HG03045 (cell line): ENCODE data around the gene JMJD7.
"Not testable (repeated sequence)": the region's sequence is repeated elsewhere in the genome, so short reads cannot be mapped to it uniquely, and the experiment has no call there.

Experiments
- ATAC-seq: cut with Tn5 transposase; IDR thresholded peaks from one replicate; pipeline ENCODE4 v1.9.1; 2021; ENCODE audit warnings: mild to moderate bottlenecking, moderate library complexity; ENCODE audit not compliant: unreplicated experiment

Gene JMJD7

GRCh38 chr15:41821831-41822230, 6.1 kb upstream of the JMJD7 start:
- no peak for ATAC-seq

GRCh38 chr15:41822471-41822870, 5.4 kb upstream of the JMJD7 start:
- ATAC-seq, result no peak

DNA sequence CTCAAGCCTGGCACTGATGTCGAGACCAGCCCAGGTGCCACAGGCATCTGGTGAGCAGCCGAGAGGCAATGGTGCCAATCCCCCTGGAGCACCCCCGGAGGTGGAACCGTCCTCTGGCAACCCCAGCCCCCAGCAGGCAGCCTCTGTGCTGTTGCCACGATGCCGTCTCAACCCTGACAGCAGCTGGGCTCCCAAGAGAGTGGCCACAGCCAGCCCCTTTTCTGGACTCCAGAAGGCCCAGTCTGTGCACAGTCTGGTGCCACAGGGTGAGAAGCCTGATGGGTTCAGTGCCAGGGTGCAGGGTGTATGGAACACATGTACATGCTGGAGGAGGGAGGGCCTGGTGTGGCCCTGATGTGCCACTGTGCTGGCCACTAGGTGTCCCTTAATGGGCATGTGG, 4.9 kb upstream of the JMJD7 start:
- ATAC-seq, result no peak

GRCh38 chr15:41823502-41823901, 4.4 kb upstream of the JMJD7 start:
- no peak for ATAC-seq

DNA sequence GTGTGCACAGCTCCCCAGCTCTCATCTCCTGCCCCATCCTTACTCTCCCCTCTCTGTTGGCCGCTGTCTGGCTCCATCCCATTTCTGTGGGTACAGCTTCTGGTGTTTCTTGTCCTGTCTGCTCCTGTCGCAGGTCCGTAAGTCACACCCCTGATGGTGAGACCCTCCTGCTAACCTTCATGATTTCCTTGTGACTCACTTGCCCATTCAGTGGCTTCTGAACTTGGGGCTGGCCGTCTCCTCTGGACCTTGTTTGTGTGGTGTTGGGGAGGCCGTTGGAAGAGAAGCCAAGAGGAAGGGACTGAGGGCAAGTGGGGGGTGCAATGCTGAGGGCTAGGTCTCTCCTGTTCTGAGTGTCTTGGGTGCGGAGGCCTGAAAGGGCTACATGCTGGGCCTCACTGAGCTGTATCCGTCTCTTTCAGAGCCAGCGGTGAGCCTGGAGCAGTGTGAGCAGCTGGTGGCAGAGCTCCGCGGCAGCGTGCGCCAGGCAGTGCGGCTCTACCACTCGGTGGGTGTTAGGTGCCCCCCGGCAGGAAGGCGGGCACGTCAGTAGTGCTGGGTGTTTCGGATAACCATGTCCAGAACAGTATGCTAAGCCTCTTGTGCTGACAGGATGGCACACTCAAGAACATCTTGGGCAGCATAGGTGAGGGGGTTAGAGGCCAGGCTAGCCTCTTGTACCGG, 3.7 kb upstream of the JMJD7 start:
- no peak for ATAC-seq

DNA sequence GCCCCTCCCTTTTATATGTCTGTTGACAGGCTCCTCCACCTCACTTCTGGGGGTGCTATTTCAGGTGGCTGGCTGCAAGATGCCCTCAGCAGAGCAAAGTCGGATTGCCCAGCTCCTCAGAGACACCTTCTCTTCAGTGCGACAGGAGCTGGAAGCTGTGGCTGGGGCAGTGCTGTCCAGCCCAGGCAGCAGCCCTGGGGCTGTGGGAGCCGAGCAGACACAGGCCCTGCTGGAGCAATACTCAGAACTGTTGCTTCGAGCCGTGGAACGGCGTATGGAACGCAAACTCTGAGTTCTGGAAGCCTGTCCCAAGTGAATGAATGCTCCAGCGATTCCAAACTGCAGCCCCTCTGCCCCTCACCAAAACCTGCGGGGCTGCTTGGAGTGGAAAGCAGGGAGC, 2.7 kb upstream of the JMJD7 start:
- no peak for ATAC-seq

DNA sequence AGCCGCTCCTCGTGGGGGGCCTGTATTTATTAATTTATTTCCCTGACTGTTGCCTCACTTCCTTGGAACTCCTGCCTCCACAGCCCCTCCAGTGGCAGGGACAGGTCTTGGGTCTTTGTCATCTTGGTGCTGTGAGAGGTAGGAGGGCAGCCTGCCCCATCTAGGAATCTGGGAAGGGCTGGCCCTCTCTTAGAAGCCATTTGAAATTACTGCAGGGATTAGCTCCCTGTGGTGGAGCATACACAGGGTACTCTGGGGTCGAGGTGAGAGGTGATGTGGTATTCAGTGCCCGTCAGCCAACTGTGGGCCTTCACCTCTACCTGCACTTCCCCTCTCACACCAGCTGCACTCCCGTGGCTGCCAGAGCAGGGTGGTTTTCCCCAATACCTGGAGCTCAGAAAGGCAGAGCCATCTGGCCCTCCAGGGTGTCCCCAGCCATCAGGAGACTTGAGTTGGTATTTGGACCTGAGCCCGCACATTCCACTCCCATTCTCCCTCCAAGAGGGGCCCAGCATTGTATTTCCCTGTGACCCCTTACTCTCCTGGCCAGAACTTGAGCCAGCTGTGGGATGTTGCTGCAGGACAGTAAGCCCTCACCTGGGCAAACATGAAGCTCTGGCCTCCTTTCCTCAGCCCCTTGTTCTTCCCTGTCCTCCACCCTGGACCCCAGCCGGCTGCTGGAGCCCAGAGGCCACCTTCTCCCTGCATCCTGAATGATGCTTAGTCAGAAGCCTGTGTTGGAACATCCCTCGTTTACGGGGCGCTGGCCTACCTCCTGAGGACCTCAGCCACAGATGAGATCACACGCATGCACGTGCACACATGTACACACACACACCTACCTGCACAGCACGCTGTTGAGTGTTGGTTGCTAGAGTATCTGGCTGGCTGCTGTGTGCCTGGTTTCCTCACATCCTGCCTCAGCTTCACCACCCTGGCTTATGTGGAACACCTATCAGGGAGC, 2.0 kb upstream of the JMJD7 start:
- ATAC-seq, result no peak

DNA sequence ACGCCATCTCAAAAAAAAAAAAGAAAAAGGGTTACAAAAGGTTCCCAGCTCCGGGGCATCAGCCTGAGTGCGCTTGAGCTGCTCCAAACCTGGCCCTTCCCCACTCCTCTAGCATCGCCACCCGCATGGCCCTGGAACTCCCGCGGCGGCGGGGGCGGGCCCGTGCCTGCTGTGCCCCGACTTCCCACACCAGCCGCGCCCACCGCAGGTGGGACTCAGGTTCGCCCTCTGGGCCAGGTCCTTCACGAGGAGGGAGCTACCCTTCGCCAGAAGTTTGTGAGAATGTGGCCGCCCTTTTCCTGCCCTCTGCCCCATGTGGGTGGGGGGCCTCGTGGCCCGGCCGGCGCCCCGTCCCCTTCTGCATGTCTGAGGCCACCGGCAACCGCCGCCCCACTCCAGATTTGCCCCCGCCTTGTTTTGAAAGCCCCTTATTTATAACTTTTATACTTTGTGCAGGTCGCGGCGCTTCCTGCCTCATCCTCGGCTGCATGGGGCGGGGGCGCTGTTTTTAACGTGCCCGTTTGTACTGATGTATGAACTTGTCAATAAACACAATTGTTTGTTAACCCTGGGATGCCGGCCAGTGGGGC, 507 bp upstream of the JMJD7 start:
- ATAC-seq, result no peak

DNA sequence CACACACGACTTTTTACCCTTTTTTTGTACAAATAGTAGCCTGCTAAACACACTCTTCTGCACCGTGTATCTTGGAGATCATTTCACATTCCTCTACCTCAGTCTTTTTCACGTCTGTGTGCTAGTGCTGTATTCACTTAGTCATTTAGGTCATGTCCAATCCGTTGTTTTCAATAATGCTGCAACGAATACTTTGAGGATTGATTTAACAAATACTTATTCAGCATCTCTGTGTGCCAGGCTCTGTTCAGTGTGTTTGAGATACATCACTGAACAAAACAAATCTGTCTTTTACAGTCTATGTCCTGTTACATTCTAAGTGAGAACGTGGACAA, 882 bp downstream of the JMJD7 start:
- ATAC-seq, result no peak

DNA sequence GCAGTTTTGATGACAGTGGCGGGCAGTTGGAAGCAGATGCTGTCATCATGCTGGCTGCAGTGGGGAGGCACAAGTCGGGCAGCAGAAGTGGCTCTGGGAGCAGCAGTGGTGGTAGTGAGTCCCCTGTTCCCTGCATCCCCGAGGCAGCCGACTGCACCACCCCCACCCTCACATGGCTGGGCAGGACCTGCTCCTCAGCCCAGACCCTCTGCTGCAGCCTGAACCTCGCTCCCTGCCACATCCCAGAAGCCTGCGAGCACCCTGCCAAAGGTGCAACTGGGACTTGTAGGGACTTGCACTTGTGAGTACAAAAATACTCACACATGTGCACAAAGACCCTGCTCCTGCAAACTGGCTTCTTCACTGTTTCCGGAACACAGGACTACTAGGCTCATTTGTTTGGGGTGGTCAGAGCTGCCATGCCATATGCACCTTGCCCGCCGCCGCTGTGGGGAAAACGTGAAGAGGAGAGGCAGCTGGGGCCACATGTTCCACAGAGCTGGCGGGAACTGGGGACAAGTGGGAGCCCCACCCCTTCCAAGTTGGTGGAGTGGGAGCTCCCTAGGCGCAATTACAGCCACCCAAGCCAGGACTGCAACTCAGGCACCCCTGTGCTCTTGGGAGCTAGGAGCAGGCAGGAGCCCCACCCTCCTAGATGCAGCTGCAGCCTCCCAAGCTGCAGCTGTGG, 2.2 kb downstream of the JMJD7 start:
- ATAC-seq, result no peak

DNA sequence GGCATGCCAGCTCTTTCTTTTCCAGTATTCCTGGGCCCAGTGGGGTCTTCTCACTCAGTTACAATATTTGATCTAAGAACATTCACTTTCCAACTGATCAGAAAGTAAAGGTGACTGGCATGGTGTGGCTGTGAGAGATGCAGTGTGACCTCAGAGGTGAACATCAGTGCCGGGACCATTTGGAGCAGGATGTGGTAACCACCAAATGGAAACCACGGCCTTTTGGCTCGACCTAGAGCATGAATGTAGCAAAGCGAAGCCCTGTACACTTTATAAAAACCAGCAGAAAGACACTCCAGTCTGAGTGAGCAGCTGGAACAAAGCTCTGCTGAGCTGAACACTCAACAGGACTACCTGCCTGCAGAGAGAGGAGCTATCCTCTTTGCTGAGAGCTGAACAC, 3.4 kb downstream of the JMJD7 start:
- ATAC-seq, result not testable (repeated sequence)

- ATAC-seq, result no peak
Observed at GRCh38 chr15:41832208-41832607, 4.3 kb downstream of the JMJD7 start.

DNA sequence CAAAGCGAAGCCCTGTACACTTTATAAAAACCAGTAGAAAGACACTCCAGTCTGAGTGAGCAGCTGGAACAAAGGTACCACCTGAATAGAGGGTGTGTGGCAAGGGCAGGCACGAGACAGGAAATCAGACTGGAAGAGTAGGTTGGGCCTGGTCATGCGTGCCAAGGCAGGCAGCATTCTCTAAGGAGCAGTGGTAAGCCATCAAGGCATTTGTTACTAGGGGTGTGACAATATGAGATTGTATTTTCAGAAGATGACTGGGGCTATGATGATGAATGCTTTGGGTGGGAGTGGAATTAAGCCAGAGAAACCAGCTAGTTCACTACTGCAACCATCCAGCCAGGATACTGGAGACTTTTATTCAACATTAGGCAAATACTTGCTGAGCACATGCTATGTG, 5.0 kb downstream of the JMJD7 start:
- ATAC-seq, result no peak

- ATAC-seq, result no peak
Observed at GRCh38 chr15:41834096-41834495, 6.2 kb downstream of the JMJD7 start.

DNA sequence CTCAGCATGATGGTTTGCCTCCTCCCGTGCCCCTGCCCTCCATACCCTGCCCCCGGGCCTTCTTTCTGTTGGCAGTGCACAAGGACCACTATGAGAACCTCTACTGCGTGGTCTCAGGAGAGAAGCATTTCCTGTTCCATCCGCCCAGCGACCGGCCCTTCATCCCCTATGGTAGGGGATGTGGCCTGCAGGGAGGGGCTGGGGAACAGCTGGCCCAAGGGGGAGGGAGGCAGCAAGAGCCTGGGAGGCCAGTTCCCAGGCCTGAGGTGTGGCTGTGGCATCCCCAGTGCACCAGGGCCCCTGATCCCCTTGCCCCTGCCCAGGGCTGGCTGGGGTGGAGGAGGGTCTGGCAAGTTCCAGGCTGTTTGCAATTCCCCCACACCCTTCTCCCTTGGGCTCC, 8.2 kb downstream of the JMJD7 start:
- no peak for ATAC-seq

DNA sequence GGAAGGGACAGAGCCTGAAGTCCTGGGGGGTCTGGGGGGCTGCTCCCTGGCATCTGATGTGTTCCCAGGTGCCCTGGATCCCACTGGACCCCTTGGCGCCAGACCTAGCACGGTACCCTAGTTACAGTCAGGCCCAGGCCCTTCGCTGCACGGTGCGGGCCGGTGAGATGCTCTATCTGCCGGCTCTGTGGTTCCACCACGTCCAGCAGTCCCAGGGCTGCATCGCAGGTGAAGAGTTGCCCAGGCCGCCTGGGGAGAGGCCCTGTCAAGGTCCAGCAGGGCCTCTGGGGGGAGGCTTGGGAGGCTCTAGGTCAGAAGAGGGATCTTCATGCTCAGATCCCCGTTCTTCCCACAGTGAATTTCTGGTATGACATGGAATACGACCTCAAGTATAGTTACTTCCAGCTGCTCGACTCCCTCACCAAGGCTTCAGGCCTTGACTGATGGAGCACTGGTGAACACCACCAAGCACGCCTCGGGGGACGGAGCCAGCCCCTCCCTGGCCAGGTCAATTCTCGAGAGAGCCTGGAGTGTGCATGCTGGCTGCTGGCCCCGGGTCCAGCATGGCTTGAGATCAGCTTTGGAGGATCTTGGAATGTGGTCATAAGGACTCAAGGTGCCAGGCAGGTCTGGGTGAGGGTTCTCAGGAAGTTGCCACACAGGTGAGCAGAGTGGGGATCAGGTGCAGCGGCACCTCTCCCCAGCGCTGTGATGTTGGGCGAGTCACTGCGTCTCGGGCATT, 9.0 kb downstream of the JMJD7 start:
- no peak for ATAC-seq

- ATAC-seq, result no peak
Observed at GRCh38 chr15:41838400-41838897, 10.6 kb downstream of the JMJD7 start, which contains the start of gene PLA2G4B. TSS of gene PLA2G4B (plus strand) at chr15:41838847. CDS start at chr15:41838914, 67 bp downstream.

DNA sequence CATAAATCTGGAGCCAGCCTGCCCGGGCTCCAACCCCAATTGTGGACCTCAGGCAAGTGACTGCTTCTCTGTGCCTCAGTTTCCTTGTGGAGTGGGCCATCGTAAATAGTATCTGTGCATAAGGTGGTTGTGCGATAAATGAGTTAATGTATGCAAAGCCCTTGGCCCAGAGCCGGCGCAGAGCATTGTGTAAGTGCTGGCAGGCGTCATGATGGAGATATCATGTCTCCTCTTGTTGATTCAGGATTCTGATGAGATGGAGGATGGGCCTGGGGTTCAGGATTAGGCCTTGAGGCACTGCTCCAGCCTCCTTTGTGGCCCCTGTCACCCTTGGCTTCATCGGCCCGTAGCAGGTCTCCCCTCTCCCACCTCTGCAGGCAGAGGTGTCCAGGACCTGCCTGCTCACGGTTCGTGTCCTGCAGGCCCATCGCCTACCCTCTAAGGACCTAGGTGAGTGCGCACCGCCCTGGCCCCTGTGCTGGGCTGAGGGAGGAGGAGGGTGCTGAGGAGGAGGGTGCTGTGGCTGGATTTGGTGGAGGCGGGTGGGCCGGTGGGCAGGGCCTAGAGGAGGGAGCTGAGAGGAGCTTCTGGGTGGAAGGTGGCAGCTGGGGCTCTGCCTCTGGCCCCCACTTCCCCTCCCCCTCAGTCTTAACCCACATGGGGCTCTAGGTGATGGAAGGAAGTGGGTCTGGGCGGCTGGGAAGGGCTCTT, 12.0 kb downstream of the JMJD7 start:
- no peak for ATAC-seq

GRCh38 chr15:41840673-41841072, 12.8 kb downstream of the JMJD7 start:
- ATAC-seq, result no peak

DNA sequence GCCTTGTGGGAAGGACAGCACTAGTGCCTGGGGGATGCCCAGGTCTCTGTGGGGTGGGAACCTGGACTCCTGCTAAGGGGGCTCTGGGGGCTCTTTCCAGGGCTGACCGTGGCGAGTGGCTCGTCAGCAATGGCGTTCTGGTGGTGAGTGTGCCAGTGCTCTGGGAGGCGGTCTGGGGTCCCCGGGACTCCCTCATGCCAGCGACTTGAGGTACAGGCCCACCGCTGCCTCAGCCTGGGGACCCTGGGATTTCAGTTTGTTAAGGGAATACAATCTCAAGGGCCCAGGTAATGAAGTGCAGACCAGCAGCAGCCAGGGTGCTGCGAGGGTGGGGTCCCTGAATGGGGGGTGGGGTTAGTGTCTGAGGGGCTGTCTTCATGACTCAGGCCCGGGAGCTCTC, 13.2 kb downstream of the JMJD7 start:
- no peak for ATAC-seq
